ENCODE data around the gene ZNF692.

GRCh38 chr1:248853663-248854375 is 5.1 kb downstream of the ZNF692 start:
- TF ChIP-seq CTCF (IDR thresholded peaks at IDR 0.05; ENCODE audit: insufficient read depth, low read length, poor library complexity, severe bottlenecking) (no peak), EZH2phosphoT487 (conservative IDR thresholded peaks at IDR 0.05; ENCODE audit: low read length) (no peak)

All from SU-DHL-6 (cell line).